ENCODE measurements around the gene LIG3. TPM values are rescaled to one million over a fixed set of nuclear protein-coding genes. Genes with fewer than 3 reads are reported as not detected.

Gene LIG3
- total and polyA plus RNA-seq, 2 experiments from 2014 or later, result 16.4 to 119 TPM

DNA sequence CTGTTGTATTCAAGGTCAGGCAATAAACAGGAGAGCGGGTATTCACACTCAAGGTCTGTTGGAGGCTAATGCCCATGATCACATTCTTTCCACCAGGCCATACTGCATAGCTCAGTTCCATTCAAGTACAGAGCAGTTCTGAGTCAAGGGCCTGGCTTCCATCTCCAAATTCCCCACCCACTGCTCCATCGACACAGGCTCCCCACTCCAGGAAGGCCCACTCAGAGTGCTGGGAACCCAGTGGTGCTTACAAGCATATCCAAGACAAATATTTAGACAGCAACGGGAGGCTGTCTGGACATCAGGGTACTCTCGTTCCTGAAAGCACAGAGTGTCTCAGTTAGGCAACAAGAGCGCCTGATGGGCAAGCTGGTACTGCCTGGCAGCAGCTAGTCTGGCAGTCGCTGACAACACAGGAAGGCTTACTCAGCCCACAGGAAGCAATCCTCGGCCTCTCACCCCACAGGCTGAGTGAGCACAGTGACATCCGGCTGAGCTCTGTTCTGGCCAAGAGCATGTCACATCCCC is 42.3 kb downstream of the LIG3 start (continued):
- TF ChIP-seq, protein P1, sequence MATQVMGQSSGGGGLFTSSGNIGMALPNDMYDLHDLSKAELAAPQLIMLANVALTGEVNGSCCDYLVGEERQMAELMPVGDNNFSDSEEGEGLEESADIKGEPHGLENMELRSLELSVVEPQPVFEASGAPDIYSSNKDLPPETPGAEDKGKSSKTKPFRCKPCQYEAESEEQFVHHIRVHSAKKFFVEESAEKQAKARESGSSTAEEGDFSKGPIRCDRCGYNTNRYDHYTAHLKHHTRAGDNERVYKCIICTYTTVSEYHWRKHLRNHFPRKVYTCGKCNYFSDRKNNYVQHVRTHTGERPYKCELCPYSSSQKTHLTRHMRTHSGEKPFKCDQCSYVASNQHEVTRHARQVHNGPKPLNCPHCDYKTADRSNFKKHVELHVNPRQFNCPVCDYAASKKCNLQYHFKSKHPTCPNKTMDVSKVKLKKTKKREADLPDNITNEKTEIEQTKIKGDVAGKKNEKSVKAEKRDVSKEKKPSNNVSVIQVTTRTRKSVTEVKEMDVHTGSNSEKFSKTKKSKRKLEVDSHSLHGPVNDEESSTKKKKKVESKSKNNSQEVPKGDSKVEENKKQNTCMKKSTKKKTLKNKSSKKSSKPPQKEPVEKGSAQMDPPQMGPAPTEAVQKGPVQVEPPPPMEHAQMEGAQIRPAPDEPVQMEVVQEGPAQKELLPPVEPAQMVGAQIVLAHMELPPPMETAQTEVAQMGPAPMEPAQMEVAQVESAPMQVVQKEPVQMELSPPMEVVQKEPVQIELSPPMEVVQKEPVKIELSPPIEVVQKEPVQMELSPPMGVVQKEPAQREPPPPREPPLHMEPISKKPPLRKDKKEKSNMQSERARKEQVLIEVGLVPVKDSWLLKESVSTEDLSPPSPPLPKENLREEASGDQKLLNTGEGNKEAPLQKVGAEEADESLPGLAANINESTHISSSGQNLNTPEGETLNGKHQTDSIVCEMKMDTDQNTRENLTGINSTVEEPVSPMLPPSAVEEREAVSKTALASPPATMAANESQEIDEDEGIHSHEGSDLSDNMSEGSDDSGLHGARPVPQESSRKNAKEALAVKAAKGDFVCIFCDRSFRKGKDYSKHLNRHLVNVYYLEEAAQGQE (IDR thresholded peaks at IDR 0.05; ENCODE audit: unreplicated experiment), result no peak
- no peak for TF ChIP-seq CREB1 (CRISPR knock-in tag; IDR thresholded peaks at IDR 0.05; ENCODE audit: low read depth)
- TF ChIP-seq ZNF114 (CRISPR knock-in tag; IDR thresholded peaks at IDR 0.05), result no peak
- TF ChIP-seq JUNB (IDR thresholded peaks at IDR 0.05; ENCODE audit: unreplicated experiment), result no peak
- no peak for TF ChIP-seq ETS1 (IDR thresholded peaks at IDR 0.05)
- TF ChIP-seq EZH2phosphoT487 (IDR thresholded peaks at IDR 0.05; ENCODE audit: unreplicated experiment), result no peak

DNA sequence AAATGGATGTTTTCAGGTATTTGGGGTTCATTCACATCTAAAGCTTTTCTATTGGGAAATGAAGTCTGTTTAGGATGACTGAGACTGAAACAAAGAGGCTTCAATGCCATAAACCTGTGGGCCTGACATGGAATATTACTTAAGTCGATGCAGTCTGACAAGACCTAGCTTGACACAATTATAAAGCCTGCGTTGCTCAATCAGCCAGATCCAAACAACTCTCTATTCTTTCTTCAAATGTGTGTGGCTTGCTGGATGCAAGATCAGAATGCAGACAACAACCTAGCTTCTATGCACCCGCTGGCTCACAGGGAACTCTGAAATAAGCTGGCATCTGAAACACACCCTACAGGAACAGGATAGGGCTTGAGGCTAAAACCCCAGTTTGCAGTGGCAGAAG is 43.2 kb downstream of the LIG3 start:
- H3K79me2 ChIP-seq (replicated peaks; ENCODE audit: insufficient read depth), result no peaks in the 10 kb centered on the region
- H3K4me1 Mint-ChIP-seq, result peaks cover 5% of the 10 kb centered on the region; the same call in 1 of the 3 replicates
- no peaks in the 10 kb centered on the region for H3K4me1 ChIP-seq (ENCODE audit: insufficient read depth)
- ATAC-seq (no peak), DNase-seq (ENCODE audit: low spot score) (no peak)
- no peaks in the 10 kb centered on the region; the same call in 1 of the 2 replicates for H4K20me1 ChIP-seq (replicated peaks; ENCODE audit: insufficient read depth)
- no peaks in the 10 kb centered on the region for H3K9me3 Mint-ChIP-seq
- peaks cover 3% of the 10 kb centered on the region for H3K27me3 Mint-ChIP-seq (ENCODE audit: insufficient read depth, low read depth, poor library complexity)
- H3K36me3 ChIP-seq (ENCODE audit: insufficient read depth), result no peaks in the 10 kb centered on the region
- H3K4me3 Mint-ChIP-seq, result no peak overlapping the region
- no peak overlapping the region for H2AFZ ChIP-seq
- H3F3A ChIP-seq (replicated peaks; ENCODE audit: low read depth), result no peaks in the 10 kb centered on the region
- H3K36me3 Mint-ChIP-seq (ENCODE audit: low read depth), result no peaks in the 10 kb centered on the region
- H3K27ac ChIP-seq (ENCODE audit: low read depth), result no peak overlapping the region
- no peak overlapping the region for H3K4me2 ChIP-seq
- H3K9me2 ChIP-seq (ENCODE audit: insufficient read depth), result no peaks in the 10 kb centered on the region
- H3K27ac Mint-ChIP-seq, result no peak overlapping the region
- H3K4me3 ChIP-seq, result no peak overlapping the region
- H3K27me3 ChIP-seq (ENCODE audit: insufficient read depth), result no peaks in the 10 kb centered on the region
- no peak for TF ChIP-seq CTCF (conservative IDR thresholded peaks at IDR 0.05; ENCODE audit: low read depth in 2 of 2)
- no peak for TF ChIP-seq ZNF114 (CRISPR knock-in tag; IDR thresholded peaks at IDR 0.05)
- TF ChIP-seq, protein P1 (IDR thresholded peaks at IDR 0.05; ENCODE audit: unreplicated experiment), result no peak
- no peak for TF ChIP-seq EZH2phosphoT487 (IDR thresholded peaks at IDR 0.05; ENCODE audit: unreplicated experiment)
- TF ChIP-seq JUNB (IDR thresholded peaks at IDR 0.05; ENCODE audit: unreplicated experiment), result no peak
- no peak for TF ChIP-seq ETS1 (IDR thresholded peaks at IDR 0.05)
- no peak for TF ChIP-seq STAT1 (IDR thresholded peaks at IDR 0.05; ENCODE audit: unreplicated experiment)
- no peak for TF ChIP-seq ZNF331 (CRISPR knock-in tag; IDR thresholded peaks at IDR 0.05; ENCODE audit: low read depth)
- no peak for TF ChIP-seq EZH2 (IDR thresholded peaks at IDR 0.05; ENCODE audit: low read depth, unreplicated experiment)
- no peak for TF ChIP-seq NANOG (IDR thresholded peaks at IDR 0.05; ENCODE audit: borderline replicate concordance)
